ENCODE measurements around the gene SGSM1.

The SGSM1 gene

GRCh38 chr22:24805790-24806662 is at the start of gene SGSM1:
SGSM1 (plus strand) TSS chr22:24806211; CDS start chr22:24806326, 115 bp downstream.
- peak; percentile 9 for DNase-seq (ENCODE audit: low read depth)

- DNase-seq (ENCODE audit: low read depth) = peak; percentile 35
Observed at GRCh38 chr22:24758164-24758799, 47.7 kb upstream of the SGSM1 start.

- DNase-seq (ENCODE audit: low read depth) = no peak
Observed at GRCh38 chr22:24759765-24760164, 46.2 kb upstream of the SGSM1 start.

- no peak for DNase-seq (ENCODE audit: low read depth)
Observed at GRCh38 chr22:24760708-24761306, 45.2 kb upstream of the SGSM1 start.

GRCh38 chr22:24761888-24762675 is 43.9 kb upstream of the SGSM1 start:
- no peak for DNase-seq (ENCODE audit: low read depth)

GRCh38 chr22:24763872-24764485 is 42.0 kb upstream of the SGSM1 start:
- DNase-seq (ENCODE audit: low read depth) = no peak

- no peak for DNase-seq (ENCODE audit: low read depth)
Observed at GRCh38 chr22:24765166-24765565, 40.8 kb upstream of the SGSM1 start.

- DNase-seq (ENCODE audit: low read depth) = peak; percentile 16
Observed at GRCh38 chr22:24768537-24769374, 37.3 kb upstream of the SGSM1 start.

- DNase-seq (ENCODE audit: low read depth) = peak; percentile 12
Observed at GRCh38 chr22:24772493-24773220, 33.4 kb upstream of the SGSM1 start.

GRCh38 chr22:24775769-24776492 is 30.1 kb upstream of the SGSM1 start:
- no peak for DNase-seq (ENCODE audit: low read depth)

GRCh38 chr22:24776525-24776924 is 29.5 kb upstream of the SGSM1 start:
- DNase-seq (ENCODE audit: low read depth) = no peak

- no peak for DNase-seq (ENCODE audit: low read depth)
Observed at GRCh38 chr22:24789516-24789915, 16.5 kb upstream of the SGSM1 start.

GRCh38 chr22:24791362-24791761 is 14.6 kb upstream of the SGSM1 start:
- no peak for DNase-seq (ENCODE audit: low read depth)

- DNase-seq (ENCODE audit: low read depth) = no peak
Observed at GRCh38 chr22:24796056-24796455, 10.0 kb upstream of the SGSM1 start.

- no peak for DNase-seq (ENCODE audit: low read depth)
Observed at GRCh38 chr22:24796860-24797259, 9.2 kb upstream of the SGSM1 start.

- DNase-seq (ENCODE audit: low read depth) = no peak
Observed at GRCh38 chr22:24801901-24802465, 4.0 kb upstream of the SGSM1 start.

- DNase-seq (ENCODE audit: low read depth) = peak; percentile 5
Observed at GRCh38 chr22:24803064-24803542, 2.9 kb upstream of the SGSM1 start.

GRCh38 chr22:24806663-24807001 is 621 bp downstream of the SGSM1 start:
- no peak for DNase-seq (ENCODE audit: low read depth)
